Heart left ventricle (tissue), 13 donors: ENCODE data around the gene PKP1.

Source experiments
- POLR2A ChIP-seq, 2 donors: fragments of 450-650 bp; IDR thresholded peaks; one replicate each; pipeline ENCODE4 v1.6.1; 2017; ENCODE audit warnings: antibody characterized with exemption in 2 of 2, mild to moderate bottlenecking in 2 of 2, moderate library complexity in 2 of 2
- TF ChIP-seq, protein P1 (sequence below), 12 donors: fragments of 200-600 bp; sonication (generic) in 4 of 12; IDR thresholded peaks; one replicate each; pipeline versions ENCODE4 v1.5.0 to v1.8.0; 2018 to 2022; ENCODE audit warnings: antibody characterized with exemption in 12 of 12, mild to moderate bottlenecking in 5 of 12
- donor health status: ischemic (EF 13 %, LVEDD 7.1; RV severe dilation, severe dysfunction).
- donor health status: DM: no; HTN: yes; CAD: no.
- donor health status: DM: no; HTN: no; CAD: no.
- donor health status: ischemic (EF 25% LVEDD 6.9; RV normal size, moderate dysfunction).
- donor health status: ischemic (EF 25% LVEDD 5.7; RV mildly dilated, moderate dysfunction).
- donor health status: ischemic (EF 35%, LVEDD 5.7; RV mildly dilated, moderate dysfunction).
- donor health status: nonischemic (EF 11% LVEDD 7.7; RV severe dilation, severe dysfunction).
- donor health status: DM: yes; HTN: yes; CAD: no.
- donor health status: PGD.
- donor health status: ischemic (EF 29% LVEDD 5.4; RV normal size, mild dysfunction).
- donor health status: nonischemic (EF 23%, LVEDD 6.1; RV moderate dilation, normal function).

DNA sequence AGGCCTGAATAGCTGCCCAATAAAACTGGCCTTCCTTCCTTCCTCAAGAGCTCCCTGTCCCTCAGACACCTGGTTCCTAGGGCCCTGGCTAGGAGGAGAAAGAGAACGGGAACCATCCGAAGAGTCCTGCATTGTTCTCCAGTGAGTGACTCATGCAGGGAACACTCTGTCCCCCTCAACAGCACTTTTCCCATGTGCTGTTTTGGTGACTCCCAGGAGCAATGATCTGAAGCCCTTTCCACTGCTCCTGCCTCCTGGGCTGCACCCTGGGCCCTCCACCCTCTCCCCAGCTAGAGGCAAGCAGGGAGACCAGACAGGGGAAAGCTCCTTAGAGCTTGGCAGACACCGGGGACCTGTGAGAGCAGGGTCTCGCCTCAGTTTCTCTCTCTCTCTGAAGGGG, 75.3 kb downstream of the PKP1 start:
- TF ChIP-seq, protein P1, sequence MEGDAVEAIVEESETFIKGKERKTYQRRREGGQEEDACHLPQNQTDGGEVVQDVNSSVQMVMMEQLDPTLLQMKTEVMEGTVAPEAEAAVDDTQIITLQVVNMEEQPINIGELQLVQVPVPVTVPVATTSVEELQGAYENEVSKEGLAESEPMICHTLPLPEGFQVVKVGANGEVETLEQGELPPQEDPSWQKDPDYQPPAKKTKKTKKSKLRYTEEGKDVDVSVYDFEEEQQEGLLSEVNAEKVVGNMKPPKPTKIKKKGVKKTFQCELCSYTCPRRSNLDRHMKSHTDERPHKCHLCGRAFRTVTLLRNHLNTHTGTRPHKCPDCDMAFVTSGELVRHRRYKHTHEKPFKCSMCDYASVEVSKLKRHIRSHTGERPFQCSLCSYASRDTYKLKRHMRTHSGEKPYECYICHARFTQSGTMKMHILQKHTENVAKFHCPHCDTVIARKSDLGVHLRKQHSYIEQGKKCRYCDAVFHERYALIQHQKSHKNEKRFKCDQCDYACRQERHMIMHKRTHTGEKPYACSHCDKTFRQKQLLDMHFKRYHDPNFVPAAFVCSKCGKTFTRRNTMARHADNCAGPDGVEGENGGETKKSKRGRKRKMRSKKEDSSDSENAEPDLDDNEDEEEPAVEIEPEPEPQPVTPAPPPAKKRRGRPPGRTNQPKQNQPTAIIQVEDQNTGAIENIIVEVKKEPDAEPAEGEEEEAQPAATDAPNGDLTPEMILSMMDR (IDR thresholded peaks at IDR 0.05) = no peak
- TF ChIP-seq POLR2A (IDR thresholded peaks at IDR 0.05) = no peak
